SK-N-SH (cell line): ENCODE results near the gene ASS1. TPM values are rescaled to one million over a fixed set of nuclear protein-coding genes. Genes with fewer than 3 reads are reported as not detected.

Experiments used
- CTCF ChIA-PET: fragments of 300-600, 350-600 bp; formaldehyde crosslinking; extraction: SDS; loops from one replicate; lab custom pipeline; 2021; lab: Yijun Ruan, JAX
- POLR2A ChIA-PET: fragments of 350-600 bp; sonication (Branson Sonifier 250); formaldehyde crosslinking; extraction: SDS; loops from one replicate; lab custom pipeline; 2020; ENCODE audit warnings: antibody characterized with exemption, inconsistent platforms; lab: Yijun Ruan, JAX
- DNase-seq: peaks from one replicate; pipeline ENCODE4 v3.0.0; 2012
- H2AFZ ChIP-seq: fragments of 200-600 bp; sonication (generic); 2 replicates; pipeline ENCODE4 v1.8.1; 2016; ENCODE audit warnings: antibody characterized with exemption, mild to moderate bottlenecking, low read depth
- H3F3A ChIP-seq: fragments of 200-600 bp; sonication (generic); replicated peaks from 2 replicates; pipeline ENCODE3; 2016; ENCODE audit warnings: antibody characterized with exemption, mild to moderate bottlenecking; ENCODE audit not compliant: insufficient read depth
- H3K27ac ChIP-seq, 2 experiments: fragments of 200-500 bp in 1 of 2; fragments of 200-600 bp in 1 of 2; sonication (Bioruptor generic) in 1 of 2; sonication (generic), shearing (Covaris generic) in 1 of 2; 2 replicates each; pipeline versions ENCODE4 v1.5.1 to v1.6.1; 2014 to 2016; ENCODE audit warnings: low read depth in 2 of 2, inconsistent platforms in 1 of 2, low read length in 1 of 2, mild to moderate bottlenecking in 1 of 2, mixed read lengths in 1 of 2
- H3K27me3 ChIP-seq: fragments of 200-600 bp; sonication (generic), shearing (Covaris generic); 2 replicates; pipeline ENCODE4 v1.6.1; 2016; ENCODE audit warnings: mixed run types; ENCODE audit not compliant: insufficient read depth
- H3K36me3 ChIP-seq, 2 experiments: fragments of 200-500 bp in 1 of 2; fragments of 200-600 bp in 1 of 2; sonication (Bioruptor generic) in 1 of 2; sonication (generic) in 1 of 2; replicated peaks in 1 of 2; 2 replicates each; pipeline versions ENCODE3 to v1.5.1; 2014 to 2016; ENCODE audit warnings: low read length in 1 of 2, mild to moderate bottlenecking in 1 of 2; ENCODE audit not compliant: insufficient read depth in 2 of 2, control insufficient read depth in 1 of 2
- H3K4me1 ChIP-seq, 2 experiments: fragments of 200-500 bp in 1 of 2; fragments of 200-600 bp in 1 of 2; sonication (Bioruptor generic) in 1 of 2; sonication (generic), shearing (Covaris generic) in 1 of 2; 2 replicates each; pipeline versions ENCODE4 v1.5.1 to v1.6.1; 2014 to 2016; ENCODE audit warnings: low read depth in 1 of 2, low read length in 1 of 2, mixed run types in 1 of 2; ENCODE audit not compliant: insufficient read depth in 2 of 2, control insufficient read depth in 1 of 2
- H3K4me2 ChIP-seq: fragments of 200-600 bp; sonication (generic), shearing (Covaris generic); 2 replicates; pipeline ENCODE4 v1.6.1; 2017; ENCODE audit warnings: mixed run types
- H3K4me3 ChIP-seq, 2 experiments: fragments of 200-500 bp in 1 of 2; fragments of 200-600 bp in 1 of 2; sonication (Bioruptor generic) in 1 of 2; sonication (generic), shearing (Covaris generic) in 1 of 2; 2 replicates each; pipeline versions ENCODE4 v1.5.1 to v1.8.1; 2014 to 2016; ENCODE audit warnings: low read depth in 2 of 2, inconsistent platforms in 1 of 2, low read length in 1 of 2, mild to moderate bottlenecking in 1 of 2, mixed read lengths in 1 of 2, moderate library complexity in 1 of 2
- H3K79me2 ChIP-seq: fragments of 200-600 bp; sonication (generic); 2 replicates; pipeline ENCODE4 v1.8.1; 2017; ENCODE audit warnings: mild to moderate bottlenecking; ENCODE audit not compliant: insufficient read depth
- H3K9ac ChIP-seq: fragments of 200-600 bp; sonication (generic); 2 replicates; pipeline ENCODE4 v1.6.1; 2017; ENCODE audit warnings: mixed run types
- H3K9me2 ChIP-seq: fragments of 200-600 bp; sonication (generic); 2 replicates; pipeline ENCODE4 v1.6.1; 2017; ENCODE audit warnings: mixed run types
- H3K9me3 ChIP-seq: fragments of 200-600 bp; sonication (generic); 2 replicates; pipeline ENCODE4 v1.6.1; 2017; ENCODE audit warnings: mixed run types, mild to moderate bottlenecking, moderate library complexity
- H4K20me1 ChIP-seq: fragments of 200-600 bp; sonication (generic); 2 replicates; pipeline ENCODE4 v1.6.1; 2017; ENCODE audit warnings: mild to moderate bottlenecking, mixed run types; ENCODE audit not compliant: insufficient read depth
- CTCF ChIP-seq: fragments of 200-600 bp; sonication (generic); IDR thresholded peaks from 2 replicates; pipeline ENCODE4 v1.6.1; 2017; ENCODE audit warnings: antibody characterized with exemption, mild to moderate bottlenecking, moderate library complexity
- FOXJ3 ChIP-seq: sonication (generic); formaldehyde crosslinking; IDR thresholded peaks from 2 replicates; pipeline ENCODE4 v1.5.1; 2020; ENCODE audit warnings: mild to moderate bottlenecking, missing genetic modification reagents
- GATA2 ChIP-seq: sonication (generic); formaldehyde crosslinking; IDR thresholded peaks from 2 replicates; pipeline ENCODE4 v1.5.0; 2020; ENCODE audit warnings: mild to moderate bottlenecking, missing genetic modification reagents
- IRF3 ChIP-seq: fragments of 150-350 bp; IDR thresholded peaks from 2 replicates; pipeline ENCODE4 v1.6.1; 2016; ENCODE audit warnings: mild to moderate bottlenecking, low read depth, low read length
- MAX ChIP-seq: IDR thresholded peaks from 2 replicates; pipeline ENCODE4 v1.4.0; 2012; ENCODE audit warnings: low read depth
- MXI1 ChIP-seq: IDR thresholded peaks from 2 replicates; pipeline ENCODE4 v1.6.1; 2012; ENCODE audit warnings: mild to moderate bottlenecking, low read depth, low read length, improper control_type of control experiment
- POLR2AphosphoS5 ChIP-seq: IDR thresholded peaks from 2 replicates; pipeline ENCODE4 v1.6.1; 2012; ENCODE audit warnings: low read depth, low read length
- TAF1 ChIP-seq: IDR thresholded peaks from 2 replicates; pipeline ENCODE4 v1.6.1; 2012; ENCODE audit warnings: low read depth, mild to moderate bottlenecking, low read length, moderate library complexity, borderline replicate concordance
- TCF12 ChIP-seq: IDR thresholded peaks from 2 replicates; pipeline ENCODE4 v1.4.0; 2012
- USF2 ChIP-seq: fragments of 150-350 bp; IDR thresholded peaks from 2 replicates; pipeline ENCODE4 v1.6.1; 2017; ENCODE audit warnings: antibody characterized with exemption, low read length, low read depth, borderline replicate concordance
- WGBS: methylation state at CpG from one replicate; pipeline ENCODE4 v1.1.6; 2017; ENCODE audit warnings: low lambda C conversion rate; 5-methylcytosine and 5-hydroxymethylcytosine counted together
- polyA plus RNA-seq, 3 experiments: library from polyadenylated mRNA; depleted of rRNA; stranded (reverse); fragments of >200 nt; gene quantifications; 2 replicates each; pipeline ENCODE4 v1.2.3, GENCODE V29; 2012

ASS1 gene
- polyA plus RNA-seq, 1 of the 3 experiments (the other 2 are of a cell fraction), result 0.59 TPM

- Histone ChIP-seq H3F3A (no peaks in the 10 kb centered on the region), H3K9me2 (no peaks in the 10 kb centered on the region), H3K4me2 (no peak overlapping the region), H3K36me3 (no peaks in the 10 kb centered on the region), H3K27ac (no peak overlapping the region), H4K20me1 (no peaks in the 10 kb centered on the region), H3K9me3 (no peaks in the 10 kb centered on the region), H3K79me2 (no peaks in the 10 kb centered on the region), H3K4me3 (no peak overlapping the region), H3K9ac (no peak overlapping the region), H3K27me3 (no peaks in the 10 kb centered on the region), H3K4me1 (no peaks in the 10 kb centered on the region; a peak in 1 of 4 replicates), H2AFZ (no peak overlapping the region)
- CTCF ChIA-PET, result interaction anchor here (1.8 to 28.4 kb wide), 2 partner anchors 10 to 213 kb away, joined by 5 to 520 read pairs; no protein-coding TSS in a partner anchor
- no peak for DNase-seq
- POLR2A ChIA-PET, result no interaction called here
- TF ChIP-seq MXI1, result no peak
- WGBS, result 67% methylated on average over 2 of the region's 10 CpGs
These were observed 25.5 kb downstream of the ASS1 start for GRCh38 chr9:130470269-130470668.

GRCh38 chr9:130470950-130471349 is 26.2 kb downstream of the ASS1 start:
- ChIA-PET CTCF (interaction anchor here (0.8 to 28.4 kb wide), 5 partner anchors 10 to 230 kb away, joined by 3 to 520 read pairs (median 5); no protein-coding TSS in a partner anchor), POLR2A (no interaction called here)
- Histone ChIP-seq H4K20me1 (no peaks in the 10 kb centered on the region), H3K79me2 (no peaks in the 10 kb centered on the region), H3F3A (no peaks in the 10 kb centered on the region), H3K4me2 (no peak overlapping the region), H3K27me3 (no peaks in the 10 kb centered on the region), H3K36me3 (no peaks in the 10 kb centered on the region), H3K4me3 (no peak overlapping the region), H3K9me2 (no peaks in the 10 kb centered on the region), H3K9me3 (no peaks in the 10 kb centered on the region), H3K9ac (no peak overlapping the region), H3K27ac (no peak overlapping the region), H2AFZ (no peak overlapping the region), H3K4me1 (no peaks in the 10 kb centered on the region; a peak in 1 of 4 replicates)
- 77% methylated on average over 12 of the region's 12 CpGs for WGBS
- TF ChIP-seq USF2 (no peak), IRF3 (no peak), GATA2 (no peak), POLR2AphosphoS5 (no peak)
- DNase-seq, result no peak

GRCh38 chr9:130471411-130472183 is 26.8 kb downstream of the ASS1 start:
- Histone ChIP-seq H2AFZ (no peak overlapping the region), H3K9ac (no peak overlapping the region), H3K36me3 (no peaks in the 10 kb centered on the region), H3K4me2 (no peak overlapping the region), H4K20me1 (no peaks in the 10 kb centered on the region), H3K4me3 (no peak overlapping the region), H3K9me3 (no peaks in the 10 kb centered on the region), H3K27me3 (no peaks in the 10 kb centered on the region), H3K4me1 (no peaks in the 10 kb centered on the region; a peak in 1 of 4 replicates), H3K79me2 (no peaks in the 10 kb centered on the region), H3K27ac (no peak overlapping the region), H3K9me2 (no peaks in the 10 kb centered on the region), H3F3A (no peaks in the 10 kb centered on the region)
- TF ChIP-seq TAF1, result no peak
- no peak for TF ChIP-seq FOXJ3 (CRISPR knock-in tag)
- TF ChIP-seq CTCF, result no peak
- no peak for TF ChIP-seq MAX
- TF ChIP-seq TCF12, result no peak
- DNase-seq, result no peak
- POLR2A ChIA-PET, result no interaction called here
- CTCF ChIA-PET, result interaction anchor here (0.8 to 28.4 kb wide), 6 partner anchors 10 to 527 kb away, joined by 3 to 520 read pairs (median 4); no protein-coding TSS in a partner anchor
- WGBS, result 67% methylated on average over 16 of the region's 20 CpGs
